Upper lobe of right lung (tissue), 1 donor: Measurements from ENCODE around the gene SYT9. TPM values are rescaled to one million over a fixed set of nuclear protein-coding genes. Genes with fewer than 3 reads are reported as not detected.

ENCODE experiments used
- ATAC-seq: fragments of 200-7000 bp; cut with Tn5 transposase; one replicate; pipeline ENCODE4 v1.9.1; 2020; ENCODE audit warnings: mild to moderate bottlenecking, moderate library complexity
- DNase-seq: peaks from one replicate; pipeline ENCODE4 v3.0.0-alpha.2; 2020
- H3K27ac ChIP-seq: fragments of 200-600 bp; one replicate; pipeline ENCODE4 v1.8.0; 2022
- H3K27me3 ChIP-seq: fragments of 200-600 bp; one replicate; pipeline ENCODE4 v1.8.0; 2022; ENCODE audit warnings: mild to moderate bottlenecking
- H3K36me3 ChIP-seq: fragments of 200-600 bp; one replicate; pipeline ENCODE4 v1.8.0; 2022
- H3K4me1 ChIP-seq: fragments of 200-600 bp; one replicate; pipeline ENCODE4 v1.8.0; 2022
- H3K4me3 ChIP-seq: fragments of 200-600 bp; one replicate; pipeline ENCODE4 v1.8.0; 2022; ENCODE audit warnings: mild to moderate bottlenecking
- H3K9me3 ChIP-seq: fragments of 200-600 bp; one replicate; pipeline ENCODE4 v1.8.0; 2022
- intact Hi-C: fragments of 100-400 bp; cut with DNase I; formaldehyde crosslinking; loops from one replicate; pipeline ENCODE4 v1.11.0; 2022
- total RNA-seq: library from RNA; stranded (reverse); fragmentation: NEBNext Ultra II Directional; extraction: Animal tissue kit (Norgen Biotek cat#: 25700); gene quantifications from one replicate; pipeline ENCODE4 v1.2.1, GENCODE V29; 2021
- TF ChIP-seq, protein P1 (sequence below): fragments of 200-600 bp; IDR thresholded peaks from one replicate; pipeline ENCODE4 v1.8.0; 2022; ENCODE audit warnings: antibody characterized with exemption
- donor health status: DM: no; HTN: yes; CAD: no; lungs with severe emphysema.

SYT9 gene
- total RNA-seq, 1 donor from 2014 or later = 0.14 TPM

DNA sequence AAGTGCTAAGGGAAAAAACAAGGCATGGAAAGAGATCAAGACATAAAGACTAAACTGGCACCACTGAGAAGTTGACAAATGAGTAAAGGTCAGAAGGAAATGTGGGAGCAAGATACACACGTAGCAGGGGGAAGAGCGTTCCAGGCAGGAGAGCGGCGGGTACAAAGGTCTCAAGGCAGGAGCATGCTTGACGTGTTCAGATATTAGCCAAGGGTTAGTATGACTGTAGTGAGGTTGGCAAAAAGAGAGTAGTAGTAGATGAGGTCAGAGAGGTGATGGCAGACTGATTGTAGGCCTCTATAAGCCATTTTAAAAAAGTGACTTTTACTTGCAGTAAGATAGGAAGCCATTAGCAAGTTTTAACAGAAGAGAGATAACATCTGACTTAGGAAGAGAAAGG lies 9.9 kb downstream of the SYT9 start:
- Histone ChIP-seq H3K4me3 (no peak overlapping the region), H3K27ac (no peak overlapping the region), H3K9me3 (no peaks in the 10 kb centered on the region), H3K36me3 (no peaks in the 10 kb centered on the region), H3K27me3 (no peaks in the 10 kb centered on the region), H3K4me1 (no peaks in the 10 kb centered on the region)
- no peak for DNase-seq
- ATAC-seq = no peak
- TF ChIP-seq, protein P1, sequence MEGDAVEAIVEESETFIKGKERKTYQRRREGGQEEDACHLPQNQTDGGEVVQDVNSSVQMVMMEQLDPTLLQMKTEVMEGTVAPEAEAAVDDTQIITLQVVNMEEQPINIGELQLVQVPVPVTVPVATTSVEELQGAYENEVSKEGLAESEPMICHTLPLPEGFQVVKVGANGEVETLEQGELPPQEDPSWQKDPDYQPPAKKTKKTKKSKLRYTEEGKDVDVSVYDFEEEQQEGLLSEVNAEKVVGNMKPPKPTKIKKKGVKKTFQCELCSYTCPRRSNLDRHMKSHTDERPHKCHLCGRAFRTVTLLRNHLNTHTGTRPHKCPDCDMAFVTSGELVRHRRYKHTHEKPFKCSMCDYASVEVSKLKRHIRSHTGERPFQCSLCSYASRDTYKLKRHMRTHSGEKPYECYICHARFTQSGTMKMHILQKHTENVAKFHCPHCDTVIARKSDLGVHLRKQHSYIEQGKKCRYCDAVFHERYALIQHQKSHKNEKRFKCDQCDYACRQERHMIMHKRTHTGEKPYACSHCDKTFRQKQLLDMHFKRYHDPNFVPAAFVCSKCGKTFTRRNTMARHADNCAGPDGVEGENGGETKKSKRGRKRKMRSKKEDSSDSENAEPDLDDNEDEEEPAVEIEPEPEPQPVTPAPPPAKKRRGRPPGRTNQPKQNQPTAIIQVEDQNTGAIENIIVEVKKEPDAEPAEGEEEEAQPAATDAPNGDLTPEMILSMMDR = no peak
- intact Hi-C loops = no loop called here

GRCh38 chr11:7262672-7263071 lies 11.0 kb downstream of the SYT9 start:
- TF ChIP-seq, protein P1 = no peak
- no peaks in the 10 kb centered on the region for H3K4me1 ChIP-seq
- H3K27ac ChIP-seq = no peak overlapping the region
- H3K36me3 ChIP-seq = no peaks in the 10 kb centered on the region
- no peaks in the 10 kb centered on the region for H3K27me3 ChIP-seq
- DNase-seq (no peak), ATAC-seq (no peak)
- intact Hi-C loops = no loop called here
- H3K4me3 ChIP-seq = no peak overlapping the region
- H3K9me3 ChIP-seq = no peaks in the 10 kb centered on the region

DNA sequence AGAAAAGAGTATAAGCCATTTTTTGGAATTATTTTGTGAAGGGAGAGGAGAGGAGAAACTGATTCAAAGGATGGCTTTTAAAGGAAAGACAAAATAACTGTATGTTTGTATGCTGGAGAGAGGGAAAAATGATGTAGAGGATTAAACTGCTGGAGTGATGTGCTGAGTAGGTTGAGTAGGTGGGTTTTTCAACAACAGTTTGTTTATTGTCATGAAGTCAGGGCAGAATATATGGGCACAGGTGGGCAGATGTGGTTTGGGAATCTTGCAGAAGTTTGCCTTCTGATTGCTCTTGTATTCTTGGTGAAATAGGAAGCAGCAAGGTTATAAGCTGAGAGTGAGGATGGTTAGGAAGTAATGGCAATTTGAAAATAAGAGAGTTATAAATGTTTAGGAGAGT lies 12.1 kb downstream of the SYT9 start:
- Histone ChIP-seq H3K27ac (no peak overlapping the region), H3K4me3 (no peak overlapping the region), H3K36me3 (no peaks in the 10 kb centered on the region), H3K9me3 (no peaks in the 10 kb centered on the region), H3K4me1 (no peaks in the 10 kb centered on the region), H3K27me3 (no peaks in the 10 kb centered on the region)
- ATAC-seq = no peak
- TF ChIP-seq, protein P1 = no peak
- intact Hi-C loops = no loop called here
- no peak for DNase-seq

DNA sequence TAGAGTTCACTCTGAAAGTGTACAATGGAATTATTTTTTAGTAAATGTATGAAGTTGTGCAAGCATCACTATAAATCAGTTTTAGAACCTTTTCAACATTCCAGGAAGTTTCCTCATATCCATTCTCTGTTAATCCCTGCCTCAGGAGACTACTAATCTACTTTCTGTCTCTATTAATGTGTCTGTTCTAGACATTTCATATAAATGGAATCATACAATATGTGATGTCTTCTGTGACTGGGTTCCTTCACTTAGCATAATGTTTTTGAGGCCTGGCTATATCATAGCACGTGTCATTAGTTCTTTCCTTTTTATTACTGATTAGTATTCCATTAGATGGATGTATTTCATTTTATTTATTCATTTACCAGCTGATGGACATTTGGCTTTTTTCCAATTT lies 17.1 kb downstream of the SYT9 start:
- no peaks in the 10 kb centered on the region for H3K36me3 ChIP-seq
- ATAC-seq (no peak), DNase-seq (no peak)
- H3K4me1 ChIP-seq = no peaks in the 10 kb centered on the region
- intact Hi-C loops = no loop called here
- TF ChIP-seq, protein P1 = no peak
- H3K4me3 ChIP-seq = no peak overlapping the region
- no peak overlapping the region for H3K27ac ChIP-seq
- H3K27me3 ChIP-seq = no peaks in the 10 kb centered on the region
- H3K9me3 ChIP-seq = no peaks in the 10 kb centered on the region

DNA sequence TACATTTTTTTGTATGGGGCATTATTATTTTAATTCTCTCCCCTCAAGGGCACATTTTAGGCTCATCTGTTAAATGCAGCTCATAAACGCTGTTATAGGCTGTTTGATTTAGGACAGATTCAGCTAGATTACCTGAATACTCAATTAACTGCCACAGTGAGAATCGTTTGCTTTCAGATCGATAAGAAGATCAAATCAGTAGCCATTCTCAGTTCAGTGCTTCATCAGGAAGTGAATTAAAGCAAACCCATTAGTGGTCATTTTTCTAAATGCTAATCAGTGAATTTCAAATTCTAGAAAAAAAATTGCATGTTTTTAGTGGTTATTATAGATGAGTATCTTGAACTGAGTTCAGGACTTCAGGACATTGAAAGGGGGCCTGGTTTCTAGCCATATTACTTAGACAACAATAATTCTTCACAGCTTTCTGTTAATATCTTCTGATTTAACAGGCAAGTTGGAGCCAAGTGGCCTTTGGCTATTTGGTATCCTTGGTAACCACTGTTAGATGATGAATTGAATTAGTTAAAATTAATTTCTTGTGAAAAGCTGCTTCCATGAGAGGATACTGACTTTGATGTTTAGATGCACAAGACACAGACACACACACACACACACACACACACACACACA lies 18.6 kb downstream of the SYT9 start:
- DNase-seq = no peak
- Histone ChIP-seq H3K36me3 (no peaks in the 10 kb centered on the region), H3K27me3 (no peaks in the 10 kb centered on the region), H3K27ac (no peak overlapping the region), H3K4me1 (no peaks in the 10 kb centered on the region), H3K4me3 (no peak overlapping the region), H3K9me3 (no peaks in the 10 kb centered on the region)
- TF ChIP-seq, protein P1 = no peak
- ATAC-seq = no peak
- intact Hi-C loops = no loop called here

DNA sequence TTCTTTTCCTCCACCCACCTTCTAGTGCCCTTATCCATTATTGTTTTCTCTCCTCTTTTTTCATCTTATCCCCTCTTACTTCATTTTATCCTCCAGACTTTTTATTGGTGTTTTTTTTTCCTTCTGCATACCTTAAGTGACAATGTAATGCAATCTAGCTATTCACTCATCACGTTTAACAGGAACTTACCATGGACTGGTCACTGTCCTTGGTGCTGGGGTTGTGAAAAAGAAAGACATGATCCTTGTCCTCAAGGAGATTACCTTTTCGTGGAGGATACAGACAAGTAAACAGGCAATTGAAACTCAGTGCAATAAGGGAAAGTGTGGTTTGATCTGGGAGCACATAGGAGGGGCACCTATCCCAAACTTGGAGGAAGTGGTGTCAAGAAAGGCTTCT lies 20.7 kb downstream of the SYT9 start:
- intact Hi-C loops = no loop called here

More for the DNA sequence above, 20.7 kb downstream of the SYT9 start:
- no peak overlapping the region for H3K4me3 ChIP-seq
- no peak overlapping the region for H3K27ac ChIP-seq
- H3K36me3 ChIP-seq = no peaks in the 10 kb centered on the region
- DNase-seq (no peak), ATAC-seq (no peak)
- TF ChIP-seq, protein P1 = no peak
- H3K27me3 ChIP-seq = no peaks in the 10 kb centered on the region
- no peaks in the 10 kb centered on the region for H3K4me1 ChIP-seq
- no peaks in the 10 kb centered on the region for H3K9me3 ChIP-seq
